Activated CD8-positive, alpha-beta T cell treated with anti-CD3 and anti-CD28 coated beads for 36 hours (primary cell): ENCODE measurements around the gene FN3K. TPM values are rescaled to one million over a fixed set of nuclear protein-coding genes. Genes with fewer than 3 reads are reported as not detected.

Experiments
- ATAC-seq: fragments of 200-7000 bp; cut with Tn5 transposase; one replicate; pipeline ENCODE4 v1.10.0; 2021; ENCODE audit warnings: mild to moderate bottlenecking, moderate library complexity
- CTCF ChIA-PET: fragments of 350-600 bp; sonication (Branson Sonifier 250); formaldehyde crosslinking; loops from one replicate; lab custom pipeline; 2021; ENCODE audit warnings: antibody characterized with exemption; lab: Charles Lee
- POLR2A ChIA-PET: fragments of 350-600 bp; sonication (Branson Sonifier 250); formaldehyde crosslinking; loops from one replicate; lab custom pipeline; 2021; ENCODE audit warnings: antibody characterized with exemption; lab: Charles Lee
- DNase-seq: peaks from one replicate; pipeline ENCODE4 v3.0.0-alpha.2; 2020
- H3K27ac Mint-ChIP-seq: one replicate; pipeline ENCODE4 v1.8.0; 2021; ENCODE audit warnings: mild to moderate bottlenecking, mixed read lengths
- H3K27me3 Mint-ChIP-seq: one replicate; pipeline ENCODE4 v1.8.0; 2021; ENCODE audit warnings: mixed read lengths
- H3K36me3 Mint-ChIP-seq: one replicate; pipeline ENCODE4 v1.8.0; 2021; ENCODE audit warnings: low read depth, mixed read lengths
- H3K4me1 Mint-ChIP-seq: one replicate; pipeline ENCODE4 v1.8.0; 2021; ENCODE audit warnings: low read depth, mixed read lengths
- H3K4me3 Mint-ChIP-seq: one replicate; pipeline ENCODE4 v1.8.0; 2021; ENCODE audit warnings: mild to moderate bottlenecking, moderate library complexity, mixed read lengths
- H3K9me3 Mint-ChIP-seq: one replicate; pipeline ENCODE4 v1.8.0; 2021; ENCODE audit warnings: mixed read lengths
- CTCF ChIP-seq: fragments of 200-600 bp; IDR thresholded peaks from one replicate; pipeline ENCODE4 v1.8.0; 2022; ENCODE audit warnings: antibody characterized with exemption, mild to moderate bottlenecking
- intact Hi-C: fragments of 100-400 bp; cut with micrococcal nuclease; formaldehyde crosslinking; loops from one replicate; pipeline ENCODE4 v1.10.0; 2022
- total RNA-seq, 2 experiments: library from RNA; stranded (reverse); gene quantifications; one replicate each; pipeline ENCODE4 v1.2.3, GENCODE V29; 2021

Gene FN3K
- total RNA-seq, 2 experiments from 2014 or later, result 0.96 to 1.2 TPM

- Mint-ChIP-seq H3K27ac (no peak overlapping the region), H3K36me3 (peaks cover 14% of the 10 kb centered on the region), H3K4me3 (no peak overlapping the region), H3K27me3 (no peaks in the 10 kb centered on the region), H3K9me3 (no peaks in the 10 kb centered on the region), H3K4me1 (peaks cover 5% of the 10 kb centered on the region)
- no peak for ATAC-seq
- intact Hi-C loops, result loop anchor here (10.0 kb wide), 1 partner anchor 128 kb away; no protein-coding TSS in a partner anchor
- ChIA-PET CTCF (no interaction called here), POLR2A (no interaction called here)
- TF ChIP-seq CTCF, result no peak
- DNase-seq, result no peak
These were observed 51.0 kb downstream of the FN3K start for GRCh38 chr17:82786427-82786826.

- POLR2A ChIA-PET, result no interaction called here
- intact Hi-C loops, result loop anchor here (10.0 kb wide), 1 partner anchor 128 kb away; no protein-coding TSS in a partner anchor
- Mint-ChIP-seq H3K9me3 (no peaks in the 10 kb centered on the region), H3K36me3 (peaks cover 15% of the 10 kb centered on the region), H3K27me3 (no peaks in the 10 kb centered on the region), H3K4me3 (no peak overlapping the region), H3K4me1 (peaks cover 5% of the 10 kb centered on the region), H3K27ac (no peak overlapping the region)
- no peak for DNase-seq
- TF ChIP-seq CTCF, result no peak
- CTCF ChIA-PET, result no interaction called here
- ATAC-seq, result no peak
These were observed 51.9 kb downstream of the FN3K start for GRCh38 chr17:82787081-82787848.

DNA sequence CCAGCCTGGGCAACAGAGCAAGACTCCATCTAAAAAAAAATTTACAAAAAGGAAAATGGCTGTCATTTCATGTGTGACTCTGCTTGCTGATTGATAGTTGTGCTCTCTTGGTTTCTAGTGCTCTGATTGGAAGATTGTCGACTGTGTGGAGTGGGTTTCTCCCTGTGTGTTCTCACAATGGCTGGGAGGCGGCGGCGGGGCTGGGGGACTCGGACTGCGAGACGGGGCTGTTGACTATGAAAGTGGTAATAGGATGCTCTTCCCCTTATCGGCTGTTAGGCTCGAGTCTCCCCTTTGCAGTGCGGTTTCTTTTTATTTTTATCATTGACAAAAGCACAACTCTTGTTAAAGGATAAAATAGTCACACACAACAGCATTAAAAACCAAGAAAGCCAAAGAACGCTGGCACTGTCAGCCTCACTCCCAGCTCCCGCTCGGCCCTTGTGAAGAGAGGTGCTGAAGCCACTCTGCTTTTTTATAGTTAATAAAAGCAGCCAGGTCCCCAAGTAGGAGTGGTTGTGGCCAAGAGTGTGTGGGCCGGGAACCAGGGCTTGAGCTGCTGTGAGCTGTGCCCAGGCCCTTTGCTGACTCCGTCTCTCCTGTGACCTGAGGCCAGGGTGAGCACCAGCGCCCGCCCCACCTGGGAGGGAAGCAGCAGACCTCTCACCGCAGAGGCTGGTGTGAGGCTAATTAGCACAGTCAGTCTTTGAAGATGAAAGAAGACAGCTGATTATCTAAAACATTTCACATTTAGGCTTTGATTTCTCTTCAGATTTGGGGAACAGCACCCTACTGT lies 53.0 kb downstream of the FN3K start:
- no peak for ATAC-seq
- Mint-ChIP-seq H3K36me3 (peaks cover 7% of the 10 kb centered on the region), H3K27me3 (no peaks in the 10 kb centered on the region), H3K27ac (no peak overlapping the region), H3K4me3 (no peak overlapping the region), H3K9me3 (no peaks in the 10 kb centered on the region), H3K4me1 (no peaks in the 10 kb centered on the region)
- intact Hi-C loops, result loop anchor here (10.0 kb wide), 1 partner anchor 126 kb away; no protein-coding TSS in a partner anchor
- no peak for TF ChIP-seq CTCF
- ChIA-PET POLR2A (interaction anchor here (0.9 kb wide), 1 partner anchor 64 kb away, joined by 5 read pairs; no protein-coding TSS in a partner anchor), CTCF (no interaction called here)
- DNase-seq, result no peak

- no peak for DNase-seq
- CTCF ChIA-PET, result no interaction called here
These were observed 53.7 kb downstream of the FN3K start for GRCh38 chr17:82789051-82789592.

More at GRCh38 chr17:82789051-82789592, 53.7 kb downstream of the FN3K start:
- no peak overlapping the region for H3K4me3 Mint-ChIP-seq
- POLR2A ChIA-PET, result interaction anchor here (0.9 kb wide), 1 partner anchor 63 kb away, joined by 5 read pairs; no protein-coding TSS in a partner anchor
- H3K4me1 Mint-ChIP-seq, result no peaks in the 10 kb centered on the region
- H3K27me3 Mint-ChIP-seq, result no peaks in the 10 kb centered on the region
- intact Hi-C loops, result loop anchor here (10.0 kb wide), 1 partner anchor 126 kb away; no protein-coding TSS in a partner anchor
- H3K36me3 Mint-ChIP-seq, result peaks cover 6% of the 10 kb centered on the region
- no peaks in the 10 kb centered on the region for H3K9me3 Mint-ChIP-seq
- no peak overlapping the region for H3K27ac Mint-ChIP-seq
- TF ChIP-seq CTCF, result no peak
- ATAC-seq, result no peak
